Stomach (tissue), 9 donors: ENCODE data around the gene TOX4. TPM values are rescaled to one million over a fixed set of nuclear protein-coding genes. Genes with fewer than 3 reads are reported as not detected.

Experiments used
- DNase-seq, 2 donors: peaks; one replicate each; pipeline versions ENCODE4 v3.0.0 to v3.0.0-alpha.2; 2013 to 2019
- H3K27ac ChIP-seq, 5 donors: fragments of 200-600 bp in 4 of 5; sonication (generic) in 4 of 5; one replicate each; pipeline ENCODE4 v1.5.1; 2013 to 2019; ENCODE audit warnings: mild to moderate bottlenecking in 1 of 5, moderate library complexity in 1 of 5
- H3K27me3 ChIP-seq, 3 donors: fragments of 200-600 bp; sonication (generic); one replicate each; pipeline ENCODE4 v1.5.1; 2017 to 2019; ENCODE audit warnings: mixed run types in 1 of 3
- H3K36me3 ChIP-seq, 4 donors: fragments of 200-600 bp; sonication (generic); 1 replicate in 3 of 4; 2 replicates in 1 of 4; pipeline ENCODE4 v1.5.1; 2016 to 2019
- H3K4me1 ChIP-seq, 4 donors: fragments of 200-600 bp; sonication (generic); one replicate each; pipeline ENCODE4 v1.5.1; 2016 to 2019
- H3K4me3 ChIP-seq, 4 donors: fragments of 200-600 bp; sonication (generic) in 3 of 4; one replicate each; pipeline ENCODE4 v1.5.1; 2016 to 2019; ENCODE audit warnings: mild to moderate bottlenecking in 1 of 4
- H3K9me3 ChIP-seq, 4 donors: fragments of 200-600 bp; sonication (generic); one replicate each; pipeline ENCODE4 v1.5.1; 2016 to 2019
- CTCF ChIP-seq, 7 experiments: fragments of 450-650 bp in 4 of 7; fragments of 200-600 bp in 3 of 7; sonication (generic) in 3 of 7; IDR thresholded peaks; one replicate each; pipeline ENCODE4 v1.5.1; 2016 to 2019; ENCODE audit warnings: antibody characterized with exemption in 7 of 7, control low read depth in 2 of 7, mild to moderate bottlenecking in 1 of 7
- EP300 ChIP-seq: sonication (generic); formaldehyde crosslinking; IDR thresholded peaks from one replicate; pipeline ENCODE4 v1.6.1; 2017; ENCODE audit warnings: antibody characterized with exemption
- POLR2A ChIP-seq, 4 donors: fragments of 450-650 bp; IDR thresholded peaks; one replicate each; pipeline ENCODE4 v1.6.1; 2016; ENCODE audit warnings: antibody characterized with exemption in 4 of 4, control low read depth in 2 of 4, mild to moderate bottlenecking in 1 of 4, moderate library complexity in 1 of 4
- POLR2AphosphoS5 ChIP-seq, 3 donors: sonication (generic); formaldehyde crosslinking; IDR thresholded peaks; one replicate each; pipeline ENCODE4 v1.6.1; 2016; ENCODE audit warnings: antibody characterized with exemption in 3 of 3
- WGBS, 5 donors: extraction: QIAGEN DNeasy Blood & Tissue Kit in 3 of 5; methylation state at CpG; one replicate each; pipeline versions ENCODE4 v1.1.5 to v1.1.7; 2013 to 2018; 5-methylcytosine and 5-hydroxymethylcytosine counted together
- intact Hi-C: fragments of 100-400 bp; cut with DNase I; formaldehyde crosslinking; loops from one replicate; pipeline ENCODE4 v1.15.1; 2023; ENCODE audit warnings: low total_unique reads
- polyA plus RNA-seq, 3 donors: library from polyadenylated mRNA; stranded (reverse); fragments of 200-250 nt; gene quantifications; one replicate each; pipeline ENCODE4 v1.2.3, GENCODE V29; 2013
- total RNA-seq, 5 donors: library from RNA; depleted of rRNA; stranded (reverse); fragments of >200 nt; gene quantifications; one replicate each; pipeline versions ENCODE4 v1.1.0 to v1.2.3, GENCODE V29; 2014 to 2016
- donor health status: healthy with polysubstance abuse.
- donor health status: Bipolar disorder and iron deficiency.
- donor health status: healthy.

The TOX4 gene
- total and polyA plus RNA-seq, 8 donors, result 8.4 to 102 (median 30.2) TPM

DNA sequence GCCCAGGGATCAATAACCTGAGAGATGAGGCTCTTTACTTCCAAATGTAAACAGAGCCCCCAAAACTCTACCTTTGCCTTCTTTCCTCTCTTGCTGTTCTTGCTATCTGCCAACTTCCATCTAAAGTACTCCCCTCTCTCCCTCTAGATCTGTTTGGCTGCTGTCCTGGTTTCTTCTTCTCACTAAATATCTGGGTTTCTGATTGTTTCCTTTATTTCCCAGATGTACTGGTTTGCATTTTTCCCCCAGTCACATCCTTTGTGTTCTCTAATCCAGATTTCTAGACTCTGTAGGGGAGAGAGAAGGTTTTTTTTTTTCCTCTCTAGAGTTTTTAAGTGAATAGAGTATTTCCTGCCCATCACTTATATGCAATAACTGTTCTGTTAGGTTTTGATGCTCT lies 56.3 kb downstream of the TOX4 start:
- no peak for DNase-seq
- H3K4me3 ChIP-seq, result no peak overlapping the region
- H3K36me3 ChIP-seq, result no peaks in the 10 kb centered on the region
- H3K9me3 ChIP-seq, result no peaks in the 10 kb centered on the region
- H3K4me1 ChIP-seq, result peaks cover 8 to 12% (median 11%) of the 10 kb centered on the region in 4 donors
- intact Hi-C loops, result no loop called here
- H3K27me3 ChIP-seq, result peaks cover 0 to 47% (median 23%) of the 10 kb centered on the region in 3 donors
- no peak for TF ChIP-seq CTCF (IDR thresholded peaks at IDR 0.05)
- TF ChIP-seq EP300, result no peak
- no peak for TF ChIP-seq POLR2A (IDR thresholded peaks at IDR 0.05)
- TF ChIP-seq POLR2AphosphoS5 (IDR thresholded peaks at IDR 0.05), result no peak
- no peak overlapping the region for H3K27ac ChIP-seq

DNA sequence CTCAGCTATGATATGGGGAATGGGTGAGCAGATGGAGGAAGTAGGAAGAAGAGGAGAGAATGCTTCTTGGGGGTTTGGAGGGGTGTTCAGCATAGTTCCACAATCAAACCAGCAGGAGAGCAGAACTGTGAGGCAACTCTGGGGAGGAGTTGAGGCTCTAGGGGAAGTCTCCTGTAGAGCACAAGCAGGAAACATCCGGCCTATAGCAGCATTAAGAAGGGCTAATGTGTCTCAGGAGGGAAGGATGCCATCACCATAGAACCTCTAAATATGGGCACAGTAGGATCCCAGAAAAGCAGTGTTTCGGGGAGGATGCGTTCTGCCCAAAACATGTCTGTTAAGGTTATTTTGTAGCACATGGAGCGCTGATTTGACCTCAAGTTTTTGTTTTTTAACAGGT lies 57.6 kb downstream of the TOX4 start:
- DNase-seq, result no peak

GRCh38 chr14:21535545-21536417 lies 58.8 kb downstream of the TOX4 start:
- intact Hi-C loops, result no loop called here
- WGBS, 5 donors, result 24 to 29% (median 27%) methylated on average over 6 of the region's 6 CpGs
- Histone ChIP-seq H3K27me3 (peaks cover 0 to 66% (median 23%) of the 10 kb centered on the region in 3 donors), H3K27ac (no peak overlapping the region), H3K4me3 (peak overlapping the region in 2 of 4 donors; percentile 38 to 42), H3K4me1 (peaks cover 8 to 12% (median 11%) of the 10 kb centered on the region in 4 donors), H3K36me3 (no peaks in the 10 kb centered on the region), H3K9me3 (no peaks in the 10 kb centered on the region)
- TF ChIP-seq POLR2AphosphoS5 (IDR thresholded peaks at IDR 0.05) (no peak), EP300 (no peak), CTCF (IDR thresholded peaks at IDR 0.05) (no peak), POLR2A (IDR thresholded peaks at IDR 0.05) (no peak)
- no peak for DNase-seq

More for the DNA sequence above, 57.6 kb downstream of the TOX4 start:
- Histone ChIP-seq H3K36me3 (no peaks in the 10 kb centered on the region), H3K9me3 (no peaks in the 10 kb centered on the region), H3K4me1 (peaks cover 8 to 12% (median 11%) of the 10 kb centered on the region in 4 donors), H3K4me3 (no peak overlapping the region), H3K27me3 (peaks cover 0 to 59% (median 23%) of the 10 kb centered on the region in 3 donors), H3K27ac (no peak overlapping the region)
- TF ChIP-seq POLR2A (IDR thresholded peaks at IDR 0.05) (no peak), POLR2AphosphoS5 (IDR thresholded peaks at IDR 0.05) (no peak), CTCF (IDR thresholded peaks at IDR 0.05) (no peak), EP300 (no peak)
- WGBS, 5 donors, result 67 to 84% (median 77%) methylated on average over 4 of the region's 4 CpGs
- intact Hi-C loops, result no loop called here

DNA sequence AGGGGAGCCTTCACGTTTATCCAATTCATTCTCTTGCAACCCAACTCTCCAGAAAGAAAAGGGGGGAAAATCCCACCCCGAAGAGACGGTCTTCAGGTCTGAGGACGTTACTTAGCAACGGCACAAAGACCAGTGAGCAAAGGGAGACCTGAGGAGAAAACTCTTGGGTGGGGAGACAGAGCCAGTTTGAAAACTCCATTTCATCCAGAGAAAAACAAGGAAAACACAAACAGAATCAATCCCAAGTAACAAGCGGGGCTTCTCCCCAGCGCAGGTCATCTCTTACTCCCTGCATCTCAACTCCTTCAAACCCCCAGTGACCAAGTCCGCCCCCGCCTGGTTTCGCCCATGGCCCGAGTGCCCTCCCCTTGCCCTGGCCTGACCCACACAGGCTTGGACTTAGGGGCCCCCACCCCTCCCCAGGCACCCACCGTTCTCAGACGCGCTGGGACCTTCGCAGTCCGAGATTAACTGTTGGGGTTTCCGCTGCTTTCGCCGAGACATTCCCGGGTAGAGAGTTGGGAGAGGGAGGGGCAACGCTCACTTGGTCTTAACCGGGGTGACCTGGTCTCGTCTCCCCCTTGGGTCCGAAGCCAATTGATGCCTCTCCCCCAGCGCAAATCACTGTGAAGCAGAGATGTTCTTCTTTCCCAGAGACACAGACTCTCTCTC lies 59.6 kb downstream of the TOX4 start:
- DNase-seq, result peak in 1 of 2 donors; percentile 51
- TF ChIP-seq POLR2AphosphoS5 (IDR thresholded peaks at IDR 0.05) (no peak), POLR2A (IDR thresholded peaks at IDR 0.05) (no peak), CTCF (IDR thresholded peaks at IDR 0.05) (no peak), EP300 (no peak)
- Histone ChIP-seq H3K27me3 (peaks cover 0 to 66% (median 23%) of the 10 kb centered on the region in 3 donors), H3K36me3 (no peaks in the 10 kb centered on the region), H3K9me3 (no peaks in the 10 kb centered on the region), H3K27ac (no peak overlapping the region), H3K4me3 (peak overlapping the region; percentile 37 to 42 (median 40)), H3K4me1 (peaks cover 8 to 12% (median 11%) of the 10 kb centered on the region in 4 donors)
- intact Hi-C loops, result no loop called here
- WGBS, 5 donors, result 3 to 6% (median 4%) methylated on average over 25 of the region's 25 CpGs
